NCI-H1048 (cell line): ENCODE data around the gene ABITRAM.
A peak's percentile ranks its signal among the peaks of the same experiment; 100 is the strongest.
"Not testable (repeated sequence)": the region's sequence is repeated elsewhere in the genome, so short reads cannot be mapped to it uniquely, and the experiment has no call there.

ENCODE experiments used
- DNase-seq: peaks from one replicate; lab custom pipeline; 2025; lab: John Stamatoyannopoulos, UW

ABITRAM gene

GRCh38 chr9:108928386-108928785 lies 5.8 kb upstream of the ABITRAM start:
- DNase-seq: no peak

DNA sequence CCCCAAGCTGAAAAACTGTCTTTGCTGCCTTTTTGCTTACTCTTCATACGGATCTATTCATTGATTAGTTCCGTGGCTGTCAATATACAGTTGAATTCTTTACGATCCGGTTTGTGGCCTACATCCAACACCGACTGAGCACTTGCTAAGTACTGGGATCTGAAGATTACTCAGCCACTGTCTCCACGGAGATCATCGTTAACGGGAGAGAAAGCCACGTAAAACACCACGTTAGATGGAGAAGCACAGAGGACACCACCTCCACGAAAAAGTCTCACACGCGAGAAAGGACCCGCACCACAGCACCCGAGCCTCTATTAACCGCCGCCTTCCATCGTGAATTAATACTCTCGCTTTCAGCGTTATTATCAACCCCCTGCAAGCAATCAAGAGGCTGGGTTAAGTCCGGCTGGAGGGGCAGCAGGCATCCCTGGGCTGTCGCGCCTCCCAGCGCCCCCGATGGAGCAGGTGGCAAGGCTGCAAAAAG lies 926 bp upstream of the ABITRAM start:
- DNase-seq: no peak

- DNase-seq: peak; percentile 63
These were observed 380 bp upstream of the ABITRAM start, which contains the start of gene ELP1 for GRCh38 chr9:108933718-108934322. ELP1 (minus strand) TSS chr9:108934124; CDS start chr9:108931146, 2,978 bp downstream.

- no peak for DNase-seq
These were observed 3.5 kb downstream of the ABITRAM start for GRCh38 chr9:108937561-108938305.

DNA sequence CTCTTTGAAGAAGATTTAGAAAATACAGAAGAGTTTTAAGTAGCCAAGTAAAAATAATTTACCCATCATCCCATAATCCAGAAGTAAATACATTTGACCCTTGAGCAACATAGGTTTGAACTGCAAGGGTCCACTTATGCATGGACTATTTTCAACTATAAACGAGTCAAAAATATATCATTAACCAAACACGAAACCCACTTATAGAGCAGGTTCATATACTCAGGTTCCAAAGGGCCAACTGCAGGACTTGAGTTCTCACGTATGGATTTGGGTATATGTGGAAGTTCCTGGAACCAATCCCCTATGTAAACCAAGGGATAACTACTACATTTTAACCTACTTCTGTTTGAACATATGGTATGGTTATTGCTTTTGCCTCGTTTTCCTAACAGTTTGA lies 5.8 kb downstream of the ABITRAM start:
- no peak for DNase-seq

DNA sequence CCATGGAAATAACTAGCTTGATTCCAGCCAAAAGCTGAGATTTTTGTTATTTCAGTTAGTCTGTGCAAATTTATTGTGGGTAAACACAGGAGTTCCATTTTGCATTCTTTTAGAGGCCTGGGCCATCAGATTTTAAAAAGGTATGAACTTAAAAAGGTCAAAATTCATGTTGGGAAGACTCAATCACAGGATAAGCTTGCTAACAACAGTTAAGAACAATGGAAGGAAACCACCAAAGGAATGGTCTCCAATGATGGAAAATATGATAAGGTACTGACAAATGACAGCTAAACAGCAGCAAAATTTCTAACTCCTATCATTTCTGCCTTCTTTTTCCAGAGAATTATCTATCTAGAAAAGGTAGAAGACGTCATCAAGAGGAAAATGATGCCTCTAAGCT lies 16.0 kb downstream of the ABITRAM start:
- no peak for DNase-seq

GRCh38 chr9:108951578-108951977 lies 17.4 kb downstream of the ABITRAM start:
- no peak for DNase-seq

- DNase-seq: no peak
These were observed 19.9 kb downstream of the ABITRAM start for GRCh38 chr9:108953983-108954574.

DNA sequence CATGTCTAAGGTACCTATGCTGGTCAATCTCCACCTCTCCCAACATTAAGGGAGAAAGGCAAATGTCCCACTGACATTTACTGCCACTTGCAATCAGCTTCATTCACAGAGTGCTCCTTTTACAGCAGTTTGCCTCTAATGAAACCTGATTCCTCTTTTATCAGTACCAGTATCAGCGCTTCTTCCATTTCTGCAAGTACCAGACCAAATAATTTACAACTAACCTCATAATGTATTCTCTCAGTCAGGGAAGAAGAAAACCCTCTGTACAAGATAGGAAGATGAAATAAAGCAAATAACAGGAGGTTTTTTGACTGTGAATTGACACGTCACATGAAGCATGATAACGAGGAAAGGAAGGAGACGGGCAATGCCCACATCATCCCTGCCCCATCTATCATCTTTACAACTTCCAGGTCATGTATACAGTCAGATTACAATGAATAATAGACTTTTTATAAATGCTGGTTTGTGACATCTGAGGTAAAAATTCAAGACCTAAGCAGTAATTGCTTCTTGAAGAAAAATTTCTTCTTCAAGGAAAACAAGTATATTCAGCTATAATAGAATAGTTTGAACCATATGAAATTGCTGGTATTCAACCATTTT lies 21.9 kb downstream of the ABITRAM start:
- no peak for DNase-seq

DNA sequence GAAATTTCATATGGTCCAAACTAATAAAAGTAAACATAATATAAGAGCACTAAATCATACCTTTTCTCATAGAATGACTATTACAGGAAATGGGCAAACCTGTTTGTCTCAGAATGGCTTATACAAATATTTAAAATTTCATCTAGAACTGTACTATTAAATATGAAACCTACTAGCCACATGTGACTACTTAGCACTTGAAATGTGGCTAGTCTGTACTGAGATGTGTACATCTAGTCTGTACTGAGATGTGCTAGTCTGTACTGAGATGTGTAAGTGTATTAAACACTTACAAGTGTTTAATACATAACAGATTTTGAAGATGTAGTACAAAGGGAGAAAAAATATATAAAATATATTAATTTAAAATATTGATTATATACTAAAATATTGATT lies 22.4 kb downstream of the ABITRAM start:
- DNase-seq: no peak

DNA sequence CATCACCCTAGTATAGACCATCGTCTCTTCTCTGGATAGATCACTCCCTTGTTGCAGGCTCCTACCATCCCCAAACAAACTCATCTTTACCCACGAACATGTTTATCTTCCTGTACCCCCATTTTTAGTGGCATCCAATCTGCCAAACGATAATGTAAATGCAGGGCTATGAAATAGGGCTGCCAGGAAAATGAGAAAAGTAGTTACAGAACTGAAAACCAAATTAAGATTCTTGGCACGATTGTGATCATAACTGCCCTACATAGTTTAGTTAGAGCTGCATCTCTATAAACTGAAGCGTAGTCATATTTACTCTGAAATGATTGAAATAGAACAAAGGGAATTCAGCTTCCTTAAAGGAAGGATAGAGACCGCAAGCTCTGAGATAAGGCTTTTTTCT lies 26.1 kb downstream of the ABITRAM start:
- DNase-seq: no peak

- no peak for DNase-seq
These were observed 27.0 kb downstream of the ABITRAM start for GRCh38 chr9:108961151-108961550.

GRCh38 chr9:108963459-108964143 lies 29.4 kb downstream of the ABITRAM start:
- no peak for DNase-seq

DNA sequence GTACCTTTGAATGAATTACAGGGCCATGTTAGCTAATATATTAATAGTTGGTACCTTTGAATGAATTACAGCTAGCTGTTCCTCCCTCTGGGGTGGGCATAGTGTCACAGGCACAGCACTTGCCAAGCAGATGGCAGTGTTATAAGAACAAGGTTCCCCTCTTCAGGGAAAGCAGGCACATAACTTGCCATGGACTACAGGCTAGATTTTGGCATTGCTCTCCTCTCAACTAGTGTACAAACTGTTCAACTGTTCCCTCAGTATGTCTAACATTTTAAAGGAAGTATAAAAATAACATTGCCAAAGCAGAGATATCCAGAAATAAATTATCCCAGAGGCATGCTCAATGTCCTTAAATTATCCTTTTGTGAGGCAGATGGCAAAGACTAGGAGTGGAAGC lies 33.7 kb downstream of the ABITRAM start:
- DNase-seq: no peak

GRCh38 chr9:108971392-108971791 lies 37.2 kb downstream of the ABITRAM start:
- not testable (repeated sequence) for DNase-seq

GRCh38 chr9:108972186-108972585 lies 38.0 kb downstream of the ABITRAM start:
- no peak for DNase-seq

DNA sequence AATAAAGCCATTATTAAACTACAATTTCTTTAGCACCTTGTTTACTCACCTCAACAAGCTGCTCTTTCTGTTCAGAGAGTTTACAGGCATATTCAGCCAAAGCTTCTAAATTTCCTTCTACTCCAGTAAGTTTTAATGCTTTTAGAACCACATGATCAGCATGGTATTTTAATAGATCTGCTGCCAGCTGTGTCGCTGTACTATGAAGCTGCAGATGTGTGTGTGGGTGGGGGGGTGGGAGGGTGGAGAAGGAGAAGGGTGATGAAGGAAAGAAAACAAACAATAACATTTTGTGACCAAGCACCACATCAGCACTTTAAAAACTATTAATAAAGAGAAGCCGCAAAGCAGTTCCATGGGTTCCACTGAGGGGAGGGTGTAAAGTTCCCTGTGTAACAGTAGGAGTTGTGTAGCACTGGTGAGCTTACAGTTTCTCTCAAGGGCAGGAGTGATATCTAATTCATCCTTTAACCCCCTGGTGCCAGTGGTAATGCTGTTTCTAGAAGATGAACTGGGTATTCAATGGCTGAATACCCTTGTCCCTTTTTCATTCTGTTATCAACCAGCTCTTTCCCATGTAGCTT lies 38.5 kb downstream of the ABITRAM start:
- DNase-seq: no peak

DNA sequence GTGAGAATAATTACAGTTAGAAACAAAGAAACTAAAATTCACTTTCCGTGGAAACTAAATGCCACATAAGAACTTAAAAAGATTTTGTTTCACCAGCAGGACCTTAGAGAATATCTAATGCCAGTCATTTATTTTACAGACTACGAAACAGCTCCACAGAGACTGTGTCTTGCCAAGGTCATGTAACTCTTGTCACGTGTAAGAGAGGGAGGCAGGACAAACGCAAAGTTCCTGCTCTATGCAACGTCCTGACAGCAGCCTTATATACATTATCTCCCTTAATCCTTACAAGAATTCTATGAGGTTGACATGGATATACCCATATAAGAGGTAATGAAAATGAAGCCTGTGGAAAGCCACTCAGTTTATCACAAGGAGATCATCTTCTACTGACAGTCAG lies 39.7 kb downstream of the ABITRAM start:
- DNase-seq: no peak

DNA sequence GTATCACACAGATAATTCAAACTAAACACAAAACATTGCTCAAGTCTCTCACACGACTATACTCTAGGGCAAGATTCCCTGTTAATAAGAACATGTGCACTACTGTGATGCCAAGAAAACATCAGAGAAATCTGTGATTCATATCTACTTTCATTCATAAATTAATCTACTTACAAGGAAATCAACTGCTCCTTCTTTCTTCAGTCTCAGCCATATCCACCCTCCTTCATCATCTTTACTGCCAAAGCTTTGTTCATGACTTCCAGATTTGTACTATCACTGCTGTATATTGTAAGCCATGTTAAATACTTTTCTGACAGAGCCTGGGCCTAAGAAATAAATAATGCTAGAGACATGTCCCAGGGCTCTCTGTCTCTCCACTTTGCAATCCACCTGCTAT lies 44.0 kb downstream of the ABITRAM start:
- no peak for DNase-seq

GRCh38 chr9:108980893-108981292 lies 46.7 kb downstream of the ABITRAM start:
- no peak for DNase-seq

DNA sequence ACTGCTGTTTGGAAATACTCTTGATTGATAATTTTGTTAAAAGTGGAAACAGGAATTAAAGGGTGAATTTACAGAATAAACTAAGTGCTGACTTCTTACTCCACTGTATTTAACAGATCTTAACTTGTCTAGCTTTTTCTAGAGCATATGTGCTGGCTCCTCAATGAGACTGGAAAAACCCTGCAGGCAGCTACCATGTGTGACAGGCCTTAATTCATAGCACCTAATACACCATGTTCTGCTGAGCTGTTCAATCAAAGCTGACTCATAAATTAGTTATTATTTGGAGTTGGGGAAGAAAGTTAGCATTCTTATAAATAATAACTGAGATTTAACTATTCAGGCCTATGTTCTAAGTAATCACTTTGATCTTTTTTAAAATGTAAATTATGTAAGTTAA lies 49.7 kb downstream of the ABITRAM start:
- no peak for DNase-seq
